ENCODE data around the gene FAM3B. TPM values are rescaled to one million over a fixed set of nuclear protein-coding genes. Genes with fewer than 3 reads are reported as not detected.

FAM3B gene
- total and polyA plus RNA-seq, 9 of the 15 experiments (the other 6 are each of a cell fraction or from before 2014, with no cell fraction given) = 0.04 to 0.18 (median 0.12) TPM; not detected in 5

- Histone ChIP-seq H3K9ac (ENCODE audit: insufficient read depth in 1 of 2, low read depth in 2 of 2, low read length in 2 of 2) (no peak overlapping the region), H3K27me3 (ENCODE audit: control insufficient read depth in 2 of 2, insufficient read depth in 2 of 2, low read length in 2 of 2) (peaks cover 3 to 28% of the 10 kb centered on the region in 2 experiments; a peak in 2 of 5 replicates), H3K9me3 (replicated peaks; ENCODE audit: control insufficient read depth, insufficient read depth, low read depth, low read length) (no peaks in the 10 kb centered on the region), H3K4me3 (no peak overlapping the region), H3K27ac (ENCODE audit: extremely low read depth, low read depth, low read length) (no peak overlapping the region), H2AFZ (ENCODE audit: low read depth, low read length) (no peak overlapping the region), H3K79me2 (ENCODE audit: control insufficient read depth, insufficient read depth, low read length) (no peaks in the 10 kb centered on the region), H3K4me2 (ENCODE audit: insufficient read depth, low read length) (no peak overlapping the region), H4K20me1 (replicated peaks; ENCODE audit: control insufficient read depth, insufficient read depth, low read length) (peaks cover 4% of the 10 kb centered on the region; the same call in 1 of the 2 replicates), H3K4me1 (replicated peaks in 1 of 2; ENCODE audit: control insufficient read depth in 2 of 2, insufficient read depth in 2 of 2, low read length in 2 of 2) (no peaks in the 10 kb centered on the region), H3K36me3 (ENCODE audit: control insufficient read depth, insufficient read depth, low read length) (no peaks in the 10 kb centered on the region), H3K9me1 (ENCODE audit: control insufficient read depth, insufficient read depth, low read length) (no peaks in the 10 kb centered on the region)
- intact Hi-C loops (cut with micrococcal nuclease) (no loop called here), in situ Hi-C loops (cut with MboI) (no loop called here)
- CTCF ChIA-PET (ENCODE audit: low intra/inter-chr PET ratio) = interaction anchor here (0.6 kb wide), 1 partner anchor 456 kb away, joined by 3 read pairs; no protein-coding TSS in a partner anchor
- FAIRE-seq (no peak), DNase-seq (ENCODE audit: extremely low read depth in 1 of 4, low spot score in 3 of 4) (no peak), ATAC-seq (no peak)
- POLR2A ChIA-PET = no interaction called here
- TF ChIP-seq NRF1 (conservative IDR thresholded peaks at IDR 0.05 in 1 of 2, IDR thresholded peaks at IDR 0.05 in 1 of 2) (peak in 1 of 2 experiments; percentile 34; a peak in 1 of 4 replicates), PCBP2 (IDR thresholded peaks at IDR 0.05; ENCODE audit: low read depth, low read length, poor library complexity, severe bottlenecking) (no peak), NCOA2 (IDR thresholded peaks at IDR 0.05; ENCODE audit: partially characterized antibody in 2 of 2) (no peak), FOXP1 (CRISPR knock-in tag; IDR thresholded peaks at IDR 0.05) (no peak)
- TF ChIP-seq, protein P1, sequence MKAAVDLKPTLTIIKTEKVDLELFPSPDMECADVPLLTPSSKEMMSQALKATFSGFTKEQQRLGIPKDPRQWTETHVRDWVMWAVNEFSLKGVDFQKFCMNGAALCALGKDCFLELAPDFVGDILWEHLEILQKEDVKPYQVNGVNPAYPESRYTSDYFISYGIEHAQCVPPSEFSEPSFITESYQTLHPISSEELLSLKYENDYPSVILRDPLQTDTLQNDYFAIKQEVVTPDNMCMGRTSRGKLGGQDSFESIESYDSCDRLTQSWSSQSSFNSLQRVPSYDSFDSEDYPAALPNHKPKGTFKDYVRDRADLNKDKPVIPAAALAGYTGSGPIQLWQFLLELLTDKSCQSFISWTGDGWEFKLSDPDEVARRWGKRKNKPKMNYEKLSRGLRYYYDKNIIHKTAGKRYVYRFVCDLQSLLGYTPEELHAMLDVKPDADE (conservative IDR thresholded peaks at IDR 0.05; ENCODE audit: control insufficient read depth, low read depth, low read length) = no peak
- BruUV-seq (replicated peaks) = no TSS peak
- WGBS (ENCODE audit: insufficient coverage, low coverage, missing lambda C conversion rate) = 2% methylated on average over 13 of the region's 13 CpGs
Measured at GRCh38 chr21:41326414-41327080, 9.9 kb downstream of the FAM3B start.
